ENCODE data around the gene KRTAP5-6.

KRTAP5-6 gene

GRCh38 chr11:1733009-1733715 lies 36.2 kb downstream of the KRTAP5-6 start (continued):
- TF ChIP-seq ZNF560 (tag by site-specific recombination; IDR thresholded peaks at IDR 0.05; ENCODE audit: borderline replicate concordance) (no peak), REPIN1 (tag by site-specific recombination; IDR thresholded peaks at IDR 0.05; ENCODE audit: low read depth) (no peak)
- TF ChIP-seq, protein P1, sequence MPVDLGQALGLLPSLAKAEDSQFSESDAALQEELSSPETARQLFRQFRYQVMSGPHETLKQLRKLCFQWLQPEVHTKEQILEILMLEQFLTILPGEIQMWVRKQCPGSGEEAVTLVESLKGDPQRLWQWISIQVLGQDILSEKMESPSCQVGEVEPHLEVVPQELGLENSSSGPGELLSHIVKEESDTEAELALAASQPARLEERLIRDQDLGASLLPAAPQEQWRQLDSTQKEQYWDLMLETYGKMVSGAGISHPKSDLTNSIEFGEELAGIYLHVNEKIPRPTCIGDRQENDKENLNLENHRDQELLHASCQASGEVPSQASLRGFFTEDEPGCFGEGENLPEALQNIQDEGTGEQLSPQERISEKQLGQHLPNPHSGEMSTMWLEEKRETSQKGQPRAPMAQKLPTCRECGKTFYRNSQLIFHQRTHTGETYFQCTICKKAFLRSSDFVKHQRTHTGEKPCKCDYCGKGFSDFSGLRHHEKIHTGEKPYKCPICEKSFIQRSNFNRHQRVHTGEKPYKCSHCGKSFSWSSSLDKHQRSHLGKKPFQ (tag by site-specific recombination; IDR thresholded peaks at IDR 0.05) = no peak
- TF ChIP-seq, protein P2, sequence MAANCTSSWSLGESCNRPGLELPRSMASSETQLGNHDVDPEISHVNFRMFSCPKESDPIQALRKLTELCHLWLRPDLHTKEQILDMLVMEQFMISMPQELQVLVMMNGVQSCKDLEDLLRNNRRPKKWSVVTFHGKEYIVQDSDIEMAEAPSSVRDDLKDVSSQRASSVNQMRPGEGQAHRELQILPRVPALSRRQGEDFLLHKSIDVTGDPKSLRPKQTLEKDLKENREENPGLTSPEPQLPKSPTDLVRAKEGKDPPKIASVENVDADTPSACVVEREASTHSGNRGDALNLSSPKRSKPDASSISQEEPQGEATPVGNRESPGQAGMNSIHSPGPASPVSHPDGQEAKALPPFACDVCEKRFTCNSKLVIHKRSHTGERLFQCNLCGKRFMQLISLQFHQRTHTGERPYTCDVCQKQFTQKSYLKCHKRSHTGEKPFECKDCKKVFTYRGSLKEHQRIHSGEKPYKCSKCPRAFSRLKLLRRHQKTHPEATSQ (tag by site-specific recombination; IDR thresholded peaks at IDR 0.05) = no peak

- no peaks in the 10 kb centered on the region for H3K36me3 ChIP-seq (ENCODE audit: control insufficient read depth in 2 of 2, insufficient read depth in 1 of 2, low read length in 2 of 2)
- H3K4me3 ChIP-seq (ENCODE audit: low read depth, low read length) = no peak overlapping the region
- no peaks in the 10 kb centered on the region for H3K9me3 ChIP-seq (ENCODE audit: control insufficient read depth, insufficient read depth, low read depth, low read length)
- ChIA-PET CTCF (no interaction called here), POLR2A (no interaction called here)
- H3K4me1 ChIP-seq (ENCODE audit: control insufficient read depth, insufficient read depth, low read length) = no peaks in the 10 kb centered on the region
- TF ChIP-seq ZNF112 (tag by site-specific recombination; IDR thresholded peaks at IDR 0.05) (no peak), ZNF48 (tag by site-specific recombination; IDR thresholded peaks at IDR 0.05) (no peak), BCL11B (tag by site-specific recombination; IDR thresholded peaks at IDR 0.05; ENCODE audit: low read depth) (no peak), ZSCAN23 (tag by site-specific recombination; IDR thresholded peaks at IDR 0.05) (no peak), FEZF1 (tag by site-specific recombination; IDR thresholded peaks at IDR 0.05) (no peak), ZNF629 (tag by site-specific recombination; IDR thresholded peaks at IDR 0.05) (no peak), ZNF404 (tag by site-specific recombination; IDR thresholded peaks at IDR 0.05) (no peak), ZNF426 (tag by site-specific recombination; IDR thresholded peaks at IDR 0.05) (no peak), PRDM1 (tag by site-specific recombination; IDR thresholded peaks at IDR 0.05) (no peak), HIC1 (tag by site-specific recombination; IDR thresholded peaks at IDR 0.05) (no peak), GLI2 (tag by site-specific recombination; IDR thresholded peaks at IDR 0.05; ENCODE audit: borderline replicate concordance, low read depth) (no peak), MZF1 (tag by site-specific recombination; IDR thresholded peaks at IDR 0.05; ENCODE audit: borderline replicate concordance) (no peak), ZNF292 (tag by site-specific recombination; IDR thresholded peaks at IDR 0.05; ENCODE audit: borderline replicate concordance, low read depth) (no peak), ZNF214 (tag by site-specific recombination; IDR thresholded peaks at IDR 0.05; ENCODE audit: borderline replicate concordance) (no peak), SP3 (tag by site-specific recombination; IDR thresholded peaks at IDR 0.05) (no peak), EGR2 (tag by site-specific recombination; IDR thresholded peaks at IDR 0.05; ENCODE audit: low read depth) (no peak), ZNF157 (tag by site-specific recombination; IDR thresholded peaks at IDR 0.05) (no peak)
- TF ChIP-seq, protein P3, sequence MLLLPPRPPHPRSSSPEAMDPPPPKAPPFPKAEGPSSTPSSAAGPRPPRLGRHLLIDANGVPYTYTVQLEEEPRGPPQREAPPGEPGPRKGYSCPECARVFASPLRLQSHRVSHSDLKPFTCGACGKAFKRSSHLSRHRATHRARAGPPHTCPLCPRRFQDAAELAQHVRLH (tag by site-specific recombination; IDR thresholded peaks at IDR 0.05) = no peak
- H3K27ac ChIP-seq (ENCODE audit: extremely low read depth, low read depth, low read length) = no peak overlapping the region
Observed at GRCh38 chr11:1733716-1734640, 37.0 kb downstream of the KRTAP5-6 start.
